PC-3 (cell line): ENCODE results near the gene REST. TPM values are rescaled to one million over a fixed set of nuclear protein-coding genes. Genes with fewer than 3 reads are reported as not detected.
A peak's percentile ranks its signal among the peaks of the same experiment; 100 is the strongest.

Experiments
- ATAC-seq: fragments of 200-7000 bp; cut with Tn5 transposase; 2 replicates; pipeline ENCODE4 v1.9.1; 2020; ENCODE audit warnings: mild to moderate bottlenecking, moderate library complexity
- BruUV-seq: library from RNA; stranded (reverse); fragments of 400-500 nt; replicated peaks from 2 replicates; lab custom pipeline; 2021; lab: Mats Ljungman, UMichigan
- CTCF ChIA-PET: fragments of 300-600 bp; sonication (Branson Sonifier 250); formaldehyde crosslinking; loops from one replicate; lab custom pipeline; 2022; ENCODE audit warnings: antibody characterized with exemption; lab: Charles Lee
- POLR2A ChIA-PET: fragments of 300-600 bp; sonication (Branson Sonifier 250); formaldehyde crosslinking; loops from one replicate; lab custom pipeline; 2022; ENCODE audit warnings: antibody characterized with exemption; ENCODE audit not compliant: unreplicated experiment; lab: Charles Lee
- DNase-seq: peaks from one replicate; pipeline ENCODE4 v3.0.0-alpha.2; 2015
- H2AFZ ChIP-seq: fragments of 300-600 bp; sonication (generic); 2 replicates; pipeline ENCODE4 v1.6.0; 2016; ENCODE audit warnings: antibody characterized with exemption, low read length
- H3F3A ChIP-seq: fragments of 300-600 bp; sonication (generic); one replicate; pipeline ENCODE4 v1.6.0; 2017; ENCODE audit warnings: antibody characterized with exemption, low read length, control low read depth, mild to moderate bottlenecking; ENCODE audit not compliant: unreplicated experiment
- H3K27ac ChIP-seq: fragments of 300-600 bp; sonication (generic); 2 replicates; pipeline ENCODE4 v1.5.1; 2016; ENCODE audit warnings: mild to moderate bottlenecking, low read length
- H3K27me3 ChIP-seq: fragments of 300-600 bp; sonication (generic); 2 replicates; pipeline ENCODE4 v1.6.1; 2016; ENCODE audit warnings: low read length, mixed read lengths
- H3K36me3 ChIP-seq: fragments of 300-600 bp; sonication (generic); 2 replicates; pipeline ENCODE4 v1.6.1; 2016; ENCODE audit warnings: low read depth, mixed run types, low read length, mixed read lengths
- H3K4me1 ChIP-seq: fragments of 300-600 bp; sonication (generic); 2 replicates; pipeline ENCODE4 v1.5.1; 2016; ENCODE audit warnings: low read length; ENCODE audit not compliant: insufficient read depth
- H3K4me2 ChIP-seq: fragments of 300-600 bp; sonication (generic); 2 replicates; pipeline ENCODE4 v1.6.0; 2016; ENCODE audit warnings: low read length
- H3K4me3 ChIP-seq: fragments of 300-600 bp; sonication (generic); 2 replicates; pipeline ENCODE4 v1.5.1; 2016; ENCODE audit warnings: mild to moderate bottlenecking, low read length, mixed read lengths
- H3K79me2 ChIP-seq: fragments of 300-600 bp; sonication (generic); 2 replicates; pipeline ENCODE4 v1.6.1; 2017; ENCODE audit warnings: low read length, mixed read lengths
- H3K9ac ChIP-seq: fragments of 300-600 bp; sonication (generic); 2 replicates; pipeline ENCODE4 v1.6.0; 2016; ENCODE audit warnings: mild to moderate bottlenecking, low read length
- H3K9me2 ChIP-seq: fragments of 300-600 bp; sonication (generic); replicated peaks from 2 replicates; pipeline ENCODE4 v1.6.1; 2016; ENCODE audit warnings: mixed run types, low read length, mixed read lengths
- H3K9me3 ChIP-seq: fragments of 300-600 bp; sonication (generic); 2 replicates; pipeline ENCODE4 v1.6.1; 2016; ENCODE audit warnings: low read length, mixed read lengths
- H4K20me1 ChIP-seq: fragments of 300-600 bp; sonication (generic); 2 replicates; pipeline ENCODE4 v1.6.1; 2016; ENCODE audit warnings: low read length, mixed read lengths
- CTCF ChIP-seq: fragments of 300-600 bp; sonication (generic); conservative IDR thresholded peaks from 2 replicates; pipeline ENCODE4 v1.5.1; 2017; ENCODE audit warnings: antibody characterized with exemption, low read depth, mild to moderate bottlenecking, low read length
- EZH2 ChIP-seq: fragments of 300-600 bp; sonication (generic); IDR thresholded peaks from one replicate; pipeline ENCODE4 v1.6.1; 2017; ENCODE audit warnings: antibody characterized with exemption, mild to moderate bottlenecking, low read length; ENCODE audit not compliant: unreplicated experiment
- EZH2phosphoT487 ChIP-seq: fragments of 300-600 bp; sonication (generic); IDR thresholded peaks from 2 replicates; pipeline ENCODE4 v1.6.1; 2018; ENCODE audit warnings: mild to moderate bottlenecking, antibody characterized with exemption, low read length, borderline replicate concordance
- intact Hi-C: fragments of 100-400 bp; cut with micrococcal nuclease; formaldehyde crosslinking; loops from 2 replicates; pipeline ENCODE4 v1.9.0; 2023
- total RNA-seq: library from RNA; depleted of rRNA; stranded (reverse); fragments of >200 nt; gene quantifications from 2 replicates; pipeline ENCODE4 v1.2.3, GENCODE V29; 2014

Gene REST
- total RNA-seq, 1 experiment from 2014 or later: 22.4 TPM

GRCh38 chr4:56976837-56977320 lies 69.2 kb downstream of the REST start:
- peak overlapping the region; percentile 79 for H3K4me3 ChIP-seq
- DNase-seq (peak; percentile 76), ATAC-seq (peak; percentile 65)
- no peaks in the 10 kb centered on the region for H3F3A ChIP-seq
- peaks cover 88% of the 10 kb centered on the region for H3K79me2 ChIP-seq
- ChIA-PET POLR2A (interaction anchor here (0.6 to 0.7 kb wide), 2 partner anchors 510 to 1667 kb away, joined by 4 to 9 read pairs; no protein-coding TSS in a partner anchor), CTCF (interaction anchor here (0.6 kb wide), 1 partner anchor 19 kb away, joined by 6 read pairs; no protein-coding TSS in a partner anchor)
- peaks cover 28% of the 10 kb centered on the region for H3K4me1 ChIP-seq
- H3K36me3 ChIP-seq: peaks cover 33% of the 10 kb centered on the region
- H4K20me1 ChIP-seq: peaks cover 40% of the 10 kb centered on the region
- no peaks in the 10 kb centered on the region for H3K9me2 ChIP-seq
- intact Hi-C loops: loop anchor here (1.0 to 5.0 kb wide), 4 partner anchors 16 to 540 kb away; partner anchors contain the start of genes PAICS and PPAT
- H3K9me3 ChIP-seq: peaks cover 11% of the 10 kb centered on the region; the same call in 1 of the 2 replicates
- TF ChIP-seq EZH2phosphoT487 (no peak), CTCF (peak; percentile 43)
- H3K9ac ChIP-seq: peak overlapping the region; percentile 92
- peak overlapping the region; percentile 88 for H2AFZ ChIP-seq
- H3K27ac ChIP-seq: peak overlapping the region; percentile 56
- H3K27me3 ChIP-seq: no peaks in the 10 kb centered on the region
- peak overlapping the region; percentile 93 for H3K4me2 ChIP-seq
- no TSS peak for BruUV-seq

GRCh38 chr4:56977321-56978012 lies 69.8 kb downstream of the REST start, which contains the start of gene NOA1:
Gene NOA1 (minus strand): TSS chr4:56977606. CDS start chr4:56977585, 21 bp downstream.
- ATAC-seq (peak; percentile 68), DNase-seq (peak; percentile 99)
- Histone ChIP-seq H3K4me1 (peaks cover 31% of the 10 kb centered on the region), H3K79me2 (peaks cover 89% of the 10 kb centered on the region), H3K4me3 (peak within 1 kb of the TSS; percentile 98), H3K4me2 (peak within 1 kb of the TSS; percentile 97), H3K36me3 (peaks cover 31% of the 10 kb centered on the region), H2AFZ (peak within 1 kb of the TSS; percentile 91), H3K9me2 (no peaks in the 10 kb centered on the region), H3K27me3 (no peaks in the 10 kb centered on the region), H3F3A (no peaks in the 10 kb centered on the region), H3K9ac (peak within 1 kb of the TSS; percentile 97), H3K27ac (peak within 1 kb of the TSS; percentile 79), H4K20me1 (peaks cover 45% of the 10 kb centered on the region), H3K9me3 (peaks cover 11% of the 10 kb centered on the region; the same call in 1 of the 2 replicates)
- no TSS peak for BruUV-seq
- CTCF ChIA-PET: interaction anchor here (0.6 kb wide), 2 partner anchors 18 to 30 kb away, joined by 4 to 6 read pairs; no protein-coding TSS in a partner anchor
- POLR2A ChIA-PET: interaction anchor here (0.5 to 0.8 kb wide), 8 partner anchors 45 to 1666 kb away, joined by 3 to 21 read pairs (median 4); no protein-coding TSS in a partner anchor
- TF ChIP-seq EZH2phosphoT487 (no peak), CTCF (no peak), EZH2 (no peak)
- intact Hi-C loops: loop anchor here (2.0 to 5.0 kb wide), 3 partner anchors 17 to 540 kb away; partner anchors contain the start of genes PAICS and PPAT
